Duodenal mucosa (tissue), 2 donors: Measurements from ENCODE around the gene RSL1D1.

Experiments used
- H3K27ac ChIP-seq: one replicate; pipeline ENCODE4 v1.7.0; 2013; ENCODE audit warnings: low read depth, low read length
- H3K27me3 ChIP-seq, 2 donors: one replicate each; pipeline ENCODE4 v1.7.0; 2013; ENCODE audit warnings: low read length in 2 of 2, control low read depth in 1 of 2; ENCODE audit not compliant: insufficient read depth in 2 of 2, control insufficient read depth in 1 of 2
- H3K36me3 ChIP-seq, 2 donors: one replicate each; pipeline ENCODE4 v1.7.0; 2013; ENCODE audit warnings: low read length in 2 of 2, control low read depth in 1 of 2; ENCODE audit not compliant: insufficient read depth in 2 of 2, control insufficient read depth in 1 of 2
- H3K4me1 ChIP-seq, 2 donors: one replicate each; pipeline ENCODE4 v1.7.0; 2013; ENCODE audit warnings: low read length in 2 of 2, control low read depth in 1 of 2; ENCODE audit not compliant: insufficient read depth in 2 of 2, control insufficient read depth in 1 of 2
- H3K4me3 ChIP-seq, 2 donors: one replicate each; pipeline ENCODE4 v1.7.0; 2013; ENCODE audit warnings: low read length in 2 of 2, low read depth in 1 of 2
- H3K9ac ChIP-seq, 2 donors: one replicate each; pipeline ENCODE4 v1.7.0; 2013; ENCODE audit warnings: low read length in 2 of 2, low read depth in 1 of 2
- H3K9me3 ChIP-seq, 2 donors: one replicate each; pipeline ENCODE4 v1.7.0; 2013; ENCODE audit warnings: low read length in 2 of 2, control low read depth in 1 of 2; ENCODE audit not compliant: control insufficient read depth in 1 of 2

Gene RSL1D1

GRCh38 chr16:11799509-11800381 is 51.6 kb downstream of the RSL1D1 start:
- Histone ChIP-seq H3K27me3 (no peaks in the 10 kb centered on the region), H3K4me3 (peak overlapping the region in 1 of 2 donors; percentile 8), H3K36me3 (peaks cover 0 to 6% of the 10 kb centered on the region in 2 donors), H3K27ac (no peak overlapping the region), H3K9me3 (no peaks in the 10 kb centered on the region), H3K4me1 (peaks cover 21 to 38% of the 10 kb centered on the region in 2 donors), H3K9ac (peak overlapping the region in 1 of 2 donors; percentile 18)

- no peak overlapping the region for H3K27ac ChIP-seq
- peak overlapping the region in 1 of 2 donors; percentile 77 for H3K4me3 ChIP-seq
- H3K27me3 ChIP-seq: no peaks in the 10 kb centered on the region
- H3K4me1 ChIP-seq: peaks cover 28 to 45% of the 10 kb centered on the region in 2 donors
- peaks cover 0 to 6% of the 10 kb centered on the region in 2 donors for H3K36me3 ChIP-seq
- H3K9ac ChIP-seq: no peak overlapping the region
- no peaks in the 10 kb centered on the region for H3K9me3 ChIP-seq
Observed at GRCh38 chr16:11799017-11799381, 52.3 kb downstream of the RSL1D1 start.

GRCh38 chr16:11797957-11798299 is 53.4 kb downstream of the RSL1D1 start:
- Histone ChIP-seq H3K9me3 (no peaks in the 10 kb centered on the region), H3K9ac (peak overlapping the region; percentile 92 to 100), H3K36me3 (peaks cover 0 to 6% of the 10 kb centered on the region in 2 donors), H3K27ac (peak overlapping the region; percentile 90), H3K27me3 (no peaks in the 10 kb centered on the region), H3K4me1 (peaks cover 39 to 56% of the 10 kb centered on the region in 2 donors), H3K4me3 (peak overlapping the region; percentile 77 to 86)

- Histone ChIP-seq H3K4me1 (peaks cover 45 to 62% of the 10 kb centered on the region in 2 donors), H3K9me3 (no peaks in the 10 kb centered on the region), H3K27me3 (no peaks in the 10 kb centered on the region), H3K36me3 (peaks cover 0 to 6% of the 10 kb centered on the region in 2 donors), H3K4me3 (peak within 1 kb of the TSS; percentile 86 to 88), H3K9ac (peak within 1 kb of the TSS; percentile 94 to 100), H3K27ac (peak within 1 kb of the TSS; percentile 90)
Observed at GRCh38 chr16:11797166-11797956, 54.0 kb downstream of the RSL1D1 start, which contains the start of gene ZC3H7A. Gene ZC3H7A (minus strand): TSS chr16:11797258. CDS start chr16:11782354, 14,904 bp downstream.

GRCh38 chr16:11796227-11797165 is 54.8 kb downstream of the RSL1D1 start:
- Histone ChIP-seq H3K9me3 (no peaks in the 10 kb centered on the region), H3K4me3 (peak overlapping the region; percentile 83 to 88), H3K4me1 (peaks cover 53 to 69% of the 10 kb centered on the region in 2 donors), H3K9ac (peak overlapping the region; percentile 83 to 94), H3K27me3 (no peaks in the 10 kb centered on the region), H3K36me3 (peaks cover 0 to 6% of the 10 kb centered on the region in 2 donors), H3K27ac (peak overlapping the region; percentile 88)

GRCh38 chr16:11795887-11796226 is 55.5 kb downstream of the RSL1D1 start:
- Histone ChIP-seq H3K4me3 (peak overlapping the region; percentile 83 to 88), H3K27ac (peak overlapping the region; percentile 88), H3K9ac (peak overlapping the region; percentile 83 to 94), H3K4me1 (peaks cover 59 to 75% of the 10 kb centered on the region in 2 donors), H3K36me3 (peaks cover 0 to 10% of the 10 kb centered on the region in 2 donors), H3K27me3 (no peaks in the 10 kb centered on the region), H3K9me3 (no peaks in the 10 kb centered on the region)

- Histone ChIP-seq H3K4me3 (peak overlapping the region; percentile 83 to 88), H3K36me3 (peaks cover 0 to 10% of the 10 kb centered on the region in 2 donors), H3K27ac (no peak overlapping the region), H3K4me1 (peaks cover 59 to 75% of the 10 kb centered on the region in 2 donors), H3K27me3 (no peaks in the 10 kb centered on the region), H3K9ac (peak overlapping the region; percentile 83 to 94), H3K9me3 (no peaks in the 10 kb centered on the region)
Observed at GRCh38 chr16:11794996-11795886, 56.1 kb downstream of the RSL1D1 start.

- Histone ChIP-seq H3K9ac (peak overlapping the region in 1 of 2 donors; percentile 1), H3K36me3 (peaks cover 0 to 13% of the 10 kb centered on the region in 2 donors), H3K4me3 (no peak overlapping the region), H3K9me3 (no peaks in the 10 kb centered on the region), H3K27ac (no peak overlapping the region), H3K4me1 (peaks cover 57 to 68% of the 10 kb centered on the region in 2 donors), H3K27me3 (no peaks in the 10 kb centered on the region)
Observed at GRCh38 chr16:11794447-11794846, 56.9 kb downstream of the RSL1D1 start.

- Histone ChIP-seq H3K9me3 (no peaks in the 10 kb centered on the region), H3K4me1 (peaks cover 52 to 63% of the 10 kb centered on the region in 2 donors), H3K9ac (peak overlapping the region; percentile 16 to 17), H3K27me3 (no peaks in the 10 kb centered on the region), H3K4me3 (peak overlapping the region in 1 of 2 donors; percentile 35), H3K36me3 (peaks cover 0 to 13% of the 10 kb centered on the region in 2 donors), H3K27ac (no peak overlapping the region)
Observed at GRCh38 chr16:11793840-11794239, 57.5 kb downstream of the RSL1D1 start.
